ENCODE measurements around the gene FXYD2.

The FXYD2 gene

DNA sequence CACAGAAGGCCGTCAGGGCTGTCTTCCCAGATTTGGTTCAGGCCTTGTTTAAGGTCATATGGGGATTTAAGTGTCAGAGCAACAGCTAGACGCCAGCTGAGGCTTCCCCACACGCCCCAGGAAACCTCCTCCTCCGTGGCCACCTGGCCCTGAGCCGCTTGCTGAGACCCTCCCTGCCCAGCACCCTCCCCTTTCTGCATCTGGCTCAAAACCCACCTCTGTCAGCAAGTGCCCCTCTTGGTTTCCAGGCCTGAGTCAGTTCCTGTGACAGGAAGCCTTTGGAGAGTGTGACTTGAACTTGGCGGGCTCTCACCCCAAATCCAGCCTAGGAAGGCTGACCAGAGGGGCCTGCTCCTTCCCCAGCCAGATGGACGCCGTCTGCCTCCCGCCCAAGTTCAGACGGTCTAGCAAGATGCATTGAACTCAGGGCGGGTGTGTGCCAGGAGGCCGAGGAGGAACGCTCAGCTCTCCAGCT, 561 bp downstream of the FXYD2 start:
- DNase-seq: peak; percentile 67 to 76
- H3K27ac ChIP-seq: peak overlapping the region in 1 of 2 donors; percentile 19
- intact Hi-C loops (cut with DNase I; ENCODE audit: low total_unique reads): loop anchor here (5.0 kb wide), 1 partner anchor 397 kb away; no protein-coding TSS in a partner anchor

DNA sequence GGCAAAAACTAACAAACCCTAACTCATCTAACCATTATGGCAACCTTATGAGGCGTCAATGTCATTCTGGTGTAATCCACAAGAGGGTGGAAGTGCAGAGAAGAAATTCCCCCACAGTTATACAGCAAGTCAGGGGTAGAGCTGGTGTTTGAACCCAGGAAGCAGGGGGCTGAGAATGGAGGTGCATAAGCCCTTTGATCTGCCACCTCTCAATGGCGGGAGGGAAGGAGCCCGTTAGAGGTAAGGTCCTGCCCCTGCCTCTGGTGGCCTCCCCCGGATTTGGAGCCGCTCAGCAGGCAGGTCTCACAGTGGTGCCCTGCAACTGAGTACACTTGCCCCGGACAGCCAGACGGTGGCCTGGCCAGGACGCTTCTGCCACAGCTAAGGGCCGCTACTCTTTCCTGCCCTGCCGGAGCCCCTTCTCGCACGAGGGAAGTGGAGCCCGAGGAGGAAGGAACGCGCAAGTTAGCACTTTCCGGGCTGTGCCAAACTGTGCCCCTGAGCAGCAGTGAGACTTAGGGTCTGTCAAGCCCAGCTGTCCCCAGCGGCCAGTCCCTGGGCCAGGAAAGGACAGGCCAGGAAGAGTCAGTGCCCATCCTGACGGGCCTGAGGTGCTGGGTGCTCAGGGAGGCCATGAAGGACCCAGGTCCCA, 1.1 kb downstream of the FXYD2 start:
- Histone ChIP-seq H3K4me1 (peaks cover 0 to 13% (median 0%) of the 10 kb centered on the region in 4 donors), H3K36me3 (no peaks in the 10 kb centered on the region), H3K27me3 (peaks cover 0 to 26% of the 10 kb centered on the region in 2 donors), H3K27ac (peak overlapping the region in 1 of 2 donors; percentile 6), H3K4me3 (no peak overlapping the region), H3K9me3 (no peaks in the 10 kb centered on the region)
- intact Hi-C loops (cut with DNase I; ENCODE audit: low total_unique reads): loop anchor here (5.0 kb wide), 1 partner anchor 396 kb away; no protein-coding TSS in a partner anchor
- peak in 1 of 2 donors; percentile 66 for DNase-seq
- TF ChIP-seq, protein P1, sequence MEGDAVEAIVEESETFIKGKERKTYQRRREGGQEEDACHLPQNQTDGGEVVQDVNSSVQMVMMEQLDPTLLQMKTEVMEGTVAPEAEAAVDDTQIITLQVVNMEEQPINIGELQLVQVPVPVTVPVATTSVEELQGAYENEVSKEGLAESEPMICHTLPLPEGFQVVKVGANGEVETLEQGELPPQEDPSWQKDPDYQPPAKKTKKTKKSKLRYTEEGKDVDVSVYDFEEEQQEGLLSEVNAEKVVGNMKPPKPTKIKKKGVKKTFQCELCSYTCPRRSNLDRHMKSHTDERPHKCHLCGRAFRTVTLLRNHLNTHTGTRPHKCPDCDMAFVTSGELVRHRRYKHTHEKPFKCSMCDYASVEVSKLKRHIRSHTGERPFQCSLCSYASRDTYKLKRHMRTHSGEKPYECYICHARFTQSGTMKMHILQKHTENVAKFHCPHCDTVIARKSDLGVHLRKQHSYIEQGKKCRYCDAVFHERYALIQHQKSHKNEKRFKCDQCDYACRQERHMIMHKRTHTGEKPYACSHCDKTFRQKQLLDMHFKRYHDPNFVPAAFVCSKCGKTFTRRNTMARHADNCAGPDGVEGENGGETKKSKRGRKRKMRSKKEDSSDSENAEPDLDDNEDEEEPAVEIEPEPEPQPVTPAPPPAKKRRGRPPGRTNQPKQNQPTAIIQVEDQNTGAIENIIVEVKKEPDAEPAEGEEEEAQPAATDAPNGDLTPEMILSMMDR (IDR thresholded peaks at IDR 0.05): no peak

More for the DNA sequence above, 561 bp downstream of the FXYD2 start:
- Histone ChIP-seq H3K9me3 (no peaks in the 10 kb centered on the region), H3K27me3 (peaks cover 0 to 31% of the 10 kb centered on the region in 2 donors), H3K4me1 (peaks cover 0 to 13% (median 0%) of the 10 kb centered on the region in 4 donors), H3K36me3 (no peaks in the 10 kb centered on the region), H3K4me3 (no peak overlapping the region)
- TF ChIP-seq, protein P1 (IDR thresholded peaks at IDR 0.05): no peak

DNA sequence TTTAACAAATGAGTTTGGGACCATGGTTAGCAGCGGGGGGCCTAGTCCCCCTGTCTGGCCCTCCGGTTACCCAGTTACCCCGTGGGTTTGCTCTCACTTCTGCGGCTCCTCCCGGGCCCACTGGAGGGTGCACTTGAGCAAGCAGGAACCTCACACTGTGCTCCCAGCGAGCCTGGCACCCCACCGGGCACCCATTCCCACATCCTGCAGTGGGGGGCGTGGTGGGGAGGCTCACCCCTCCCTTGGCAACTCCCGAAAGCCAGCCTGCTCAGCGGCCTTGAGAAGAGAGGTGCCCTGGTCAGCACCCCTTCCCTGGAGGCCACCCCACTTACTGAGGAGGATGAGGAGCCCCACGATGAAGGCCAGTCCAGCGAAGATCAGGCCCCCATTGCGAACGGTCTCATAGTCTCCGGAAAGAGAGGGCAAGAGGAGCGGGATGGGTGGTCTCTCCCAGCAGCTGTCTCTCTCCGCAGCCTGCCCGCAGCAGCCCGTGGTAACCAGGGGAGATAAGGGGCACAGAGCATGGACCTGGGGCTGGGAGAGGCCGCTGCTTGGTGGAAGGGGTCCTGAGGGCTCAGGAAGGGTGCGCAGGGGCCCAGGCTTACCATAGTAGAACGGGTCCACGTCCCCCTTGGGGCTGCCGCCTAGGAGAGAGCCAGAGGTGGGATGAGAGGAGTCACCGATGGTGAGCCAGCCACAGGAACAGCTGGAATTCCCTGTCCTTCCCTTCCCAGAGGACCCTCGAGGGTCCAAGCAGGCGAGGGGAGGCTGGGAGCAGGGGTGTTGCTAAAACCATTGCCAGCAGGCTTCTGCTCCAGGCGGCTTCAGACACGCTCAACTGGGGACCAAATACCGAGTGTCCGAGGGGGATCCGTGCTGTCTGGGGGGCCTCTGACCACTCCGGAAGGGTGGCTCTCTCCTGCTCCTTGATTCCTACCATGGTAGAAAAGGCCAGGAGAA, 2.2 kb downstream of the FXYD2 start:
- H3K4me3 ChIP-seq: no peak overlapping the region
- intact Hi-C loops (cut with DNase I; ENCODE audit: low total_unique reads): loop anchor here (5.0 kb wide), 1 partner anchor 395 kb away; no protein-coding TSS in a partner anchor
- H3K9me3 ChIP-seq: no peaks in the 10 kb centered on the region
- TF ChIP-seq, protein P1 (IDR thresholded peaks at IDR 0.05): peak in 1 of 2 experiments; percentile 13
- DNase-seq: peak in 1 of 2 donors; percentile 53
- H3K27me3 ChIP-seq: peaks cover 0 to 20% of the 10 kb centered on the region in 2 donors
- no peak overlapping the region for H3K27ac ChIP-seq
- H3K36me3 ChIP-seq: no peaks in the 10 kb centered on the region
- H3K4me1 ChIP-seq: peaks cover 0 to 16% (median 4%) of the 10 kb centered on the region in 4 donors

DNA sequence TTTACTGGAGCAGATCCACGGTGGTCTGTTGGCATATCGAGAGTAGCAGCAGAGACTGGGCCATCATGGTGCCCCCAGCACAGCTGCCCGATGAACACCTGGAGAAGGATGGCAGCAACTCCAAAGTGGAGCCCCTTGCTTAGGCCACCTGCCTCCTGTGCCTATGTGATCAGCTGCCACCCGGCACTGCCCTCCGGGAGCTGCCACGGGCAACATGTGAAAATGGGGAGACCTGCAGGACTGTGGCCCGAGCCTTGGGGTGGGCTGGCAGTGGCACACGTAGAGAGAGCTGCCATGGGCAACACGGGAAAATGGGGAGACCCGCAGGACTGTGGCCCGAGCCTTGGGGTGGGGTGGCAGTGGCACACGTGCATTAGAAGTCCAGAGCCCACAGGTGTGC, 3.1 kb downstream of the FXYD2 start:
- Histone ChIP-seq H3K9me3 (no peaks in the 10 kb centered on the region), H3K36me3 (no peaks in the 10 kb centered on the region), H3K4me1 (peaks cover 0 to 19% (median 4%) of the 10 kb centered on the region in 4 donors), H3K4me3 (no peak overlapping the region), H3K27me3 (peaks cover 0 to 25% of the 10 kb centered on the region in 2 donors), H3K27ac (no peak overlapping the region)
- intact Hi-C loops (cut with DNase I; ENCODE audit: low total_unique reads): loop anchor here (5.0 kb wide), 1 partner anchor 394 kb away; no protein-coding TSS in a partner anchor
- no peak for DNase-seq
- TF ChIP-seq, protein P1 (IDR thresholded peaks at IDR 0.05): no peak

DNA sequence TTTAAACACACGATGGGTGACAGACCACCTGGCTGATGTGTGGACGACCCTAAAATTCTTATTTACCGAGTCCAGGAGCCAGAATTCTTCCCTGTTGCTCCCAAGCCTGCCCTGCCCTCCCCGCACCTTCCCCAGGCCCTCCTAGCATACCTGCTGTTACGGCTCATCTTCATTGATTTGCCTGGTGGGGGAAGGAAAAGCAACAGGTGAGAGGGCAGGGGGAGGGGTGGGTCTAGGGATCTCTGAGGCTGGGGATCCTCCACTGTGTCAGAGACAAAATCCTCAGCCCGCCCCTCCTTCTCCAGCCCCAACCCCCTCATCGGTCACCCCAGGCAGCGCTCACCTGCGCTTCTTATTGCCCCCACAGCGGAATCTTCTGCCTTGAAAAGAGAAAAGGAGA, 4.0 kb downstream of the FXYD2 start:
- Histone ChIP-seq H3K27ac (no peak overlapping the region), H3K27me3 (peaks cover 0 to 25% of the 10 kb centered on the region in 2 donors), H3K4me3 (no peak overlapping the region), H3K9me3 (no peaks in the 10 kb centered on the region), H3K4me1 (peaks cover 0 to 19% (median 4%) of the 10 kb centered on the region in 4 donors), H3K36me3 (no peaks in the 10 kb centered on the region)
- intact Hi-C loops (cut with DNase I; ENCODE audit: low total_unique reads): loop anchor here (5.0 kb wide), 1 partner anchor 393 kb away; no protein-coding TSS in a partner anchor
- no peak for DNase-seq
- TF ChIP-seq, protein P1 (IDR thresholded peaks at IDR 0.05): no peak

Data from tibial artery (tissue), 4 donors.